ACC112 (cell line): ENCODE results near the gene SEPTIN11.

Experiments used
- H2AFZ ChIP-seq: fragments of 200-600 bp; sonication (generic); one replicate; pipeline ENCODE4 v1.6.0; 2017; ENCODE audit warnings: antibody characterized with exemption, low read length; ENCODE audit not compliant: unreplicated experiment
- H3K27ac ChIP-seq: fragments of 200-600 bp; sonication (generic); 2 replicates; pipeline ENCODE4 v1.5.1; 2014; ENCODE audit warnings: low read depth, mild to moderate bottlenecking, antibody characterized with exemption, low read length, moderate library complexity
- H3K27me3 ChIP-seq: fragments of 200-600 bp; sonication (generic); 2 replicates; pipeline ENCODE4 v1.6.1; 2014; ENCODE audit warnings: mild to moderate bottlenecking, antibody characterized with exemption, low read length, moderate library complexity, mixed read lengths; ENCODE audit not compliant: insufficient read depth
- H3K36me3 ChIP-seq: fragments of 200-600 bp; sonication (generic); 2 replicates; pipeline ENCODE4 v1.6.1; 2016; ENCODE audit warnings: mild to moderate bottlenecking, antibody characterized with exemption, low read length, moderate library complexity, mixed read lengths; ENCODE audit not compliant: insufficient read depth
- H3K4me1 ChIP-seq: fragments of 200-600 bp; sonication (generic); one replicate; pipeline ENCODE4 v1.6.1; 2016; ENCODE audit warnings: low read length, mixed read lengths; ENCODE audit not compliant: insufficient read depth, unreplicated experiment, control insufficient read depth
- H3K4me3 ChIP-seq: fragments of 200-600 bp; sonication (generic); 2 replicates; pipeline ENCODE4 v1.5.1; 2014; ENCODE audit warnings: mild to moderate bottlenecking, low read depth, low read length
- H3K79me2 ChIP-seq: fragments of 200-600 bp; sonication (generic); one replicate; pipeline ENCODE4 v1.6.0; 2016; ENCODE audit warnings: low read length; ENCODE audit not compliant: control insufficient read depth, unreplicated experiment, insufficient read depth

Gene SEPTIN11

DNA sequence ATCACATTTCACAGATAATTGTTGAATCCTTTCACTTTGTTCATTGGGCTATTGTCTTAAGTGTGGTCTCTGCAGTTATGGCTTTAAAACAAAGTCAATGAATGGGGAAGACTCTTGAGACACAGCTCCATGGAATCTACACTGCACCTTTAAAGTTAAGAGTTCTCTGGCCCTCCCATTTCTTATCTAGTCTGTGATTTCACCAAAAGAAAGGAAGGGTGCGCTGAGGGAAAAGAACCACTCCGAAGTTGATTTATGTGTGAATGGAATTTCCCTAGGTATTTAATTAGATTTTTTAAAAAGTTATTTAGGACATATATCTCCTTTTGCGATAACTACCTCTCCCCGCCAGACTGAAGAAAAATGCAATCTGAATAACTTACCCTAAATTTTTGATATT lies 2.5 kb downstream of the SEPTIN11 start:
- Histone ChIP-seq H3K27me3 (no peaks in the 10 kb centered on the region), H3K4me3 (peak overlapping the region; percentile 96)

DNA sequence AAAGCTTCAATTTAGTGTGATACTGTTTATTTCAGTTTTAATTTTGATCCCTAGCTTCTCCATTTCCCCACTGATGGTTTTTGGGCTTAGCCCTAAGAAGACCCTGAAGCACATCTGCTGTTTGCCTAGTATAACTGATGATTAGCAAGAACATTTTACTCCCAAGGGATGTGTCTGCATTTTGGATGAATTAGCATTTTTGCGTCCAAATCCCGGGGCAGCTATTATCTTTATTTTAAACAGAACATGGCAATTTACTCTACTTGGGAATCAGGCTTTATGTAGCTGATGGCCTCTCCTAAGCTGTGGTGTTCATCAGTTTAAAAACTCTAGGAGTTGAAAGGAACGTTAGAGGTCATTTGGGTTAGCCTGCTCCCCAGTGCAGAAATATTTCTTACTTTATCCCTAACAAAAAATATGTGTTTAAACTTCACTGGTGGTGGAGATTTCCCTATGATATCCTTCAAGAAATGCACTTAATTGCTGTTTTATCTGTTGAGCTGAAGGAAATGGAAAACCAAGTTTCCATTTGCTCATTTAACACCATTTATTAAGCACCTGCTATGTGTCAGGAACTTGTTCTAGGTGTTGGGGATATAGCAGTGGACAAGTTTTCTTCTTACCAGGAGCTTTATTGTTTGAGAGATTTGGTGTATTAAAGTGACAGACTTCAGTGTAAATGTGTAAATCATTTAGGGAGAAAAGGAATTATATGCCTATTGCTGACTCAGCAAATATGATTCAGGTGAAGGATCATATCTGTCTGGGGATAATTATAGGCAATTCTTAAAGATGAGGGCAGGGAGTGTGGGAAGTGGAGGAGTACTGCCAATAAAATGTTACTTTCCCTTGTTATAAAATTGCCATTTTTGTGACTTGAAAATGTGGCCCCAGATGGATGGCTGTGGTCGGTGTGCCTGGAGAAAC lies 3.4 kb downstream of the SEPTIN11 start:
- H3K4me3 ChIP-seq: peak overlapping the region; percentile 96; the same call in 1 of the 2 replicates
- peaks cover 85% of the 10 kb centered on the region for H3K79me2 ChIP-seq
- H3K27ac ChIP-seq: no peak overlapping the region
- H3K36me3 ChIP-seq: no peaks in the 10 kb centered on the region
- no peak overlapping the region for H2AFZ ChIP-seq
- peaks cover 17% of the 10 kb centered on the region for H3K4me1 ChIP-seq
- no peaks in the 10 kb centered on the region for H3K27me3 ChIP-seq

More for the DNA sequence above, 2.5 kb downstream of the SEPTIN11 start:
- no peaks in the 10 kb centered on the region for H3K36me3 ChIP-seq
- H2AFZ ChIP-seq: no peak overlapping the region
- no peak overlapping the region for H3K27ac ChIP-seq
- peaks cover 20% of the 10 kb centered on the region for H3K4me1 ChIP-seq
- peaks cover 80% of the 10 kb centered on the region for H3K79me2 ChIP-seq

DNA sequence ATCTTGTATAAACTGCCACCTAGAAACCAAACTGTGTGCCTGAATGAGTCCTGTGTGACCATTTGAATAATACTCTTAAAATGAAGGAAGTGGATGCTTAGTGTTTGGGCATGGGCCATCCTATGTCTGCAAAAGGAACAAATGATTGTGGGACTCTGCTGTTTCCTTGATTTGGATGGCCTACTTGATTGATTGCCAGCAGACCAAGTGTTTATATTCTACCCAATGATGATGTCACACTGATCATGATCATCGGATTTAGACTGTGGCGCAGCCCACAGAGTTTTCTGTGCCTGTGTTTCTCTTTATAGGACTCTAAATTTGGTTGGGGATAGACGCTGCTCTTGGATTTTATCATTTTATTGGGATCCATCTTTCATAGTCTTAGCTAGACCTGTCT lies 4.4 kb downstream of the SEPTIN11 start:
- H3K27me3 ChIP-seq: no peaks in the 10 kb centered on the region
- no peak overlapping the region for H3K4me3 ChIP-seq
- no peak overlapping the region for H2AFZ ChIP-seq
- no peaks in the 10 kb centered on the region for H3K36me3 ChIP-seq
- H3K27ac ChIP-seq: no peak overlapping the region
- H3K4me1 ChIP-seq: peaks cover 14% of the 10 kb centered on the region
- peaks cover 87% of the 10 kb centered on the region for H3K79me2 ChIP-seq

DNA sequence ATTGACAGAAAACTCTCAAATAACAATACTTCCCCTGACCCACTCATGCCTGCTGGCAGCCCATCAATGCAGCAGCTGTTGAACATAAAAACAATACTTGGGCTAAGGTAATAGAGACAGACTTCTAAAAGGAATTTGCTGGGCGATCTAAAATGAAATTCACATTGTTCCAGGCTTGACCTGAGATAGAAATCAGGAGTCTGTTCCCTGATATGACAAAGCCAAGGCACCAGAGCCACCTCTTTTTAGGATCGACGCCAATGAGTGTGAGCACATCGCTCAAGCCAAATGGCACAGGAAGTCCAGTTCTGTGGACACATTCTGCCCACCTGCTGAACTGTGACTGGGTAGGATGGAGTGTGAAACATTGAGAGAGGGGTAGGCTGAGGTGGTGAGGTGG lies 4.9 kb downstream of the SEPTIN11 start:
- Histone ChIP-seq H3K27ac (no peak overlapping the region), H3K27me3 (no peaks in the 10 kb centered on the region), H3K79me2 (peaks cover 91% of the 10 kb centered on the region), H3K36me3 (no peaks in the 10 kb centered on the region), H2AFZ (no peak overlapping the region), H3K4me3 (no peak overlapping the region), H3K4me1 (peaks cover 14% of the 10 kb centered on the region)

DNA sequence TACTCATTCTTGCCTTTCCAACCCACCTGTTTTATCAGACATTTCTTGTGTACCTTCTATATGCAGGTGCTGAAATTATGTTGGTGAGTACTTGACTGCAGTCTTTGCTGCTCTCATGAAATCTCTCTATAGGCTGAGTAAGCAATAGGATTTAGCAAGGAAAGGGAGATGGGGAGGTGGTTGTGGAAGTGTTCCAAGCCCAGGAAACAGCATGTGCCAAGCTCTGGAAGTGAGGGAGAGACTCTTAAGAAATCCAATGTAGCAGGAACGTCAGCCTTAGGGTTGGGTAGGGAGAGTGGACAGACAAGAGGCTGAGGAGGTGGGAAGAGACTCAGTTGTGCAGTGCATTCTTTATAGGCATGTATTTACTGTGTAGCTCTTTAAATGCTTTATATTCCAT lies 5.6 kb downstream of the SEPTIN11 start:
- H3K27ac ChIP-seq: no peak overlapping the region
- H3K79me2 ChIP-seq: peaks cover 92% of the 10 kb centered on the region
- H3K27me3 ChIP-seq: no peaks in the 10 kb centered on the region
- no peaks in the 10 kb centered on the region for H3K36me3 ChIP-seq
- H3K4me3 ChIP-seq: no peak overlapping the region
- H2AFZ ChIP-seq: no peak overlapping the region
- peaks cover 14% of the 10 kb centered on the region for H3K4me1 ChIP-seq

DNA sequence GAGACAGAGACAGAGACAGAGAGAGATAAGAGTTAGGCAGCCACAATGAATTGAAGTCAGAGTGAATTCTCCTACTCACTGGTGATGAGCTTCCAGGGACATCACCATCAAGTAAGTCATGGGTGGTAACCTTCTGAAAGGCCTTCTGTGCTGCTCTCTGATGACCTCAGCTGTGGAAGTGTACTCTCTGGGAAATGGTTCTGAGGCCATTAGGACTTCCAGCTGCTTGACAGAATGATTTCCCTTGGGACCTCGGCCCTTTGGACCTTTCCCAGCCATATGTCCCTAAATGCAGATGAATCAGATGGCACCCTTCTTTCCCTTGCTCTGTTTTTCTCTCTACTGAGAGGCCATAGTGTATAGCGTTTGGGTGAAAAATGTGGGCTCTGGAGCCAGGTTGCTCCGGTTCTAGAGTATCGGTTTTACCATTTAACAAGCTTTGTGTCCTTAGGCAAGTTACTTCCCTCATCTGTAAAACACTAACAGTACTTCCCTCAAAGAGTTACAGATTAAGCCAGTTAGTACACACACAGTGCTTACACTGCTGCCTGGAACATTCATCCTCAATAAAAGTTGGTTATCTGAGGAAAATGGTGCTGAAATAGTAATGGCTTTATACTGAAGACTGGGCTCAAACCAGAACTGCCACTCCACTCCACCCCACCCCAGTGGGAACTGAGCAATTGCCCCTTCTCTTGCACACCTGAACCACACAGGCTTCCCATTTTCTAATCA lies 7.6 kb downstream of the SEPTIN11 start:
- H3K4me1 ChIP-seq: peaks cover 14% of the 10 kb centered on the region
- H3K27me3 ChIP-seq: no peaks in the 10 kb centered on the region
- H3K27ac ChIP-seq: no peak overlapping the region
- no peak overlapping the region for H3K4me3 ChIP-seq
- peaks cover 92% of the 10 kb centered on the region for H3K79me2 ChIP-seq
- H2AFZ ChIP-seq: no peak overlapping the region
- no peaks in the 10 kb centered on the region for H3K36me3 ChIP-seq

DNA sequence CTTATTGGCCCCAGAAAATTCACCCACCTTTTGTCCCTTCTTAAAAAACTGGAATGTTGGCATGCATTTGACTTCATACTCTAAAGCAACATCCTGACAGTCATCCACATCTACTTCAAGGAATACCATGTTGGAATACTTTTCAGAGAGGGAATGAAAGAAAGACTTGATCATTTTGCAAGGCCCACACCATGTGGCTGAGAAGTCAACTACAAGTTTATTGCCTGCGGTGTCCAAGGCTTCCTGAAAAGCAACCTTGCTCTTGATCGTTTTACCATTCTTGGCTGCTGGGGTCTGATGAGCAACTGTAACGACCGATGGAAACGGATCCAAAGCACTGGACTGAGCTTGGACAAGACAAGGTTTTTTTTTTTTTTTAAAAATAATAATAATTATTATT lies 9.3 kb downstream of the SEPTIN11 start:
- H3K4me3 ChIP-seq: no peak overlapping the region
- no peak overlapping the region for H2AFZ ChIP-seq
- H3K4me1 ChIP-seq: peaks cover 12% of the 10 kb centered on the region
- peaks cover 87% of the 10 kb centered on the region for H3K79me2 ChIP-seq
- H3K27me3 ChIP-seq: no peaks in the 10 kb centered on the region
- H3K27ac ChIP-seq: no peak overlapping the region
- no peaks in the 10 kb centered on the region for H3K36me3 ChIP-seq

DNA sequence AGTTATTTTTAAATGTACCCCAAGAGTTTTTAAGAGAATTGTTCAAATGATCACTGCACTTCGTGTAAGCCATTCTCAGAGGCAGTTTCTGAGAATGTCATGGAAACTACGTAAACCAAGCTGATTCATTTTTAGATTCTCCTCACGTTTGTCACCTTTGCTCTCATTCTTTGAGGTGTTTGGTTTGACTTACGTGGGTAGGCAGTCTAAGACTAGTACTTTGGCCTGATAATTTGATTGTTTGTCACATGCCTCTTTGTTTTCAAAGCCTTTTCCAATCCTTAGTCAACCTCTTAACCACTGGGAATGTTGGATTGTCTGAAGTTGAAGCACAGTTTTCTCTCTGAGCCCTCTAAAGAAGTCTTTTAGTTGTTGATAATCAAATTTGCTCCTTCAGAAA lies 10.5 kb downstream of the SEPTIN11 start:
- Histone ChIP-seq H3K27me3 (no peaks in the 10 kb centered on the region), H3K4me1 (peaks cover 11% of the 10 kb centered on the region), H2AFZ (no peak overlapping the region), H3K4me3 (no peak overlapping the region), H3K79me2 (peaks cover 88% of the 10 kb centered on the region), H3K36me3 (no peaks in the 10 kb centered on the region; the same call in 1 of the 2 replicates), H3K27ac (no peak overlapping the region)

DNA sequence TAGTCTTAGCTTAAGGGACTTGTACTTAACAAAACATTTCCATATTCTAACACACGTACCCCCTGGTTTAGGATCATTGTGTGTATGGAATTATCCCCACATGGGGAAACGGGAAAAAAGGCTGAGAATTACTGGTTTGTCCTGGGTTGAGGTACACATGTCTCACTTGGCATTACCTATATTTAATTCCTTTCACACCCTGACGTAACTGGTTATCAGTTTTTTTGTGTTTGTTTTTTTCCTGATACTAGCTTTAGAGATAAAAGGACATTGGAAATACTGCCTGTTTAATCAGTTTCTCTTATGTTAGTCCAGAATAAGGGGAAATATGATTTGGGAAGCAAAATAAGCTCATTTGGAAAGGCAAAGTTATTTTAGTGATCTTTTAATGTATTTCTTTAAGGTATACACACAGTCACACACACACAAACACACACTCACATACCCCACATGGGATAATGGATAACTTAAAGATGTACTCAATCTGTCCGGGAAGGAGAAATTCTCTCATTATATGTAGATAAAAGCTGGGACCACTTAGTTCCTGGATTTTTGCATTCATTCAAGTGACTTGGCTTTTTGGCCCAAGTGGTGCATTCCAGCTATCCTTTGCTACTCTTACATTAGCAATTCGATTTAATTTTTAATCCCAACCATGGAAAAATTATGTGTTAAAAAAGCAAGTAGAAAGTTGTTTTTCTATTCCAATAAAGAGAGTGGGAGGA lies 13.0 kb downstream of the SEPTIN11 start:
- Histone ChIP-seq H3K4me3 (no peak overlapping the region), H3K36me3 (no peaks in the 10 kb centered on the region; the same call in 1 of the 2 replicates), H3K4me1 (peaks cover 9% of the 10 kb centered on the region), H3K27ac (no peak overlapping the region), H2AFZ (no peak overlapping the region), H3K27me3 (no peaks in the 10 kb centered on the region), H3K79me2 (peaks cover 69% of the 10 kb centered on the region)

DNA sequence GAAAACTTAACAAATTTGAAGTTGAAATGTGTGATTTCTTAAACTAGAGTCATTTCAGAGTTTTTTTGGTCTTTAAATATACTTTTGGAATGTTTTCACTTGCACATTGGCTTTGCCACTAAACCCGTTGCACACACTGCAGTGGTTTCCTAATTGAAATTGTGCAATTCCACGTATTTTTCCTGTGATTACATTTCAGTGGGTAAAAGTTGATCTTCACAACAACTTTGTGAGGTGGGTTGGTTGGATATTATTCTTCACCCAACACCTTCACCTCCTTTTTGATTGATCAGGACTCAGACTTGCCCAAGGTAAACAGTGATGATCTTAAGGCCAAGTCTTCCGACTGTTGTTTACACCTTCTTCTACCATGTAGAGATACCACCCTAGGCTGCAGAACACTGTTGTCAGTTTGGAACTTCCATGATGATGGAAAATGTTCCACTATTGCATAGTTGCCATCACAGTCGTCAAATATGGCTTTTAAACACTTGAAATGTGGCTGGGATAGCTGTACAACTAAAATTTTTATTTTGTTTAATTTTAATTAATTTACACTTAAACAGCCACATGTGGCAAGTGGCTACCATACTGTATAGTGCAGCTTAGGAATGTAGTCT lies 13.7 kb downstream of the SEPTIN11 start:
- Histone ChIP-seq H3K36me3 (no peaks in the 10 kb centered on the region; the same call in 1 of the 2 replicates), H3K4me3 (no peak overlapping the region), H3K27ac (no peak overlapping the region), H3K27me3 (no peaks in the 10 kb centered on the region), H3K4me1 (peaks cover 9% of the 10 kb centered on the region), H2AFZ (no peak overlapping the region), H3K79me2 (peaks cover 69% of the 10 kb centered on the region)
